WERI-Rb-1 (cell line): ENCODE results near the gene LSM7.

Source experiments
- DNase-seq: peaks from one replicate; pipeline ENCODE4 v3.0.0-alpha.2; 2020
- H3K27ac ChIP-seq: fragments of 250-450 bp; sonication (Bioruptor Pico); 2 replicates; pipeline ENCODE4 v1.5.1; 2020; ENCODE audit warnings: mild to moderate bottlenecking, moderate library complexity
- H3K27me3 ChIP-seq: fragments of 250-450 bp; sonication (Bioruptor Pico); 2 replicates; pipeline ENCODE4 v1.5.1; 2021; ENCODE audit warnings: mild to moderate bottlenecking, low read depth, moderate library complexity; ENCODE audit not compliant: insufficient read depth, severe bottlenecking
- H3K36me3 ChIP-seq: fragments of 250-450 bp; sonication (Bioruptor Pico); 2 replicates; pipeline ENCODE4 v1.5.1; 2020; ENCODE audit warnings: mild to moderate bottlenecking, moderate library complexity
- H3K4me3 ChIP-seq: 2 replicates; pipeline ENCODE4 v1.5.1; 2011; ENCODE audit warnings: low read depth, mild to moderate bottlenecking, control low read depth, low read length
- H3K9me3 ChIP-seq: fragments of 250-450 bp; sonication (Bioruptor Pico); 2 replicates; pipeline ENCODE4 v1.5.1; 2021; ENCODE audit warnings: mild to moderate bottlenecking, moderate library complexity; ENCODE audit not compliant: severe bottlenecking
- CTCF ChIP-seq: IDR thresholded peaks from 2 replicates; pipeline ENCODE4 v1.5.1; 2011; ENCODE audit warnings: low read depth, mild to moderate bottlenecking, control low read depth, inconsistent platforms, low read length

The LSM7 gene

DNA sequence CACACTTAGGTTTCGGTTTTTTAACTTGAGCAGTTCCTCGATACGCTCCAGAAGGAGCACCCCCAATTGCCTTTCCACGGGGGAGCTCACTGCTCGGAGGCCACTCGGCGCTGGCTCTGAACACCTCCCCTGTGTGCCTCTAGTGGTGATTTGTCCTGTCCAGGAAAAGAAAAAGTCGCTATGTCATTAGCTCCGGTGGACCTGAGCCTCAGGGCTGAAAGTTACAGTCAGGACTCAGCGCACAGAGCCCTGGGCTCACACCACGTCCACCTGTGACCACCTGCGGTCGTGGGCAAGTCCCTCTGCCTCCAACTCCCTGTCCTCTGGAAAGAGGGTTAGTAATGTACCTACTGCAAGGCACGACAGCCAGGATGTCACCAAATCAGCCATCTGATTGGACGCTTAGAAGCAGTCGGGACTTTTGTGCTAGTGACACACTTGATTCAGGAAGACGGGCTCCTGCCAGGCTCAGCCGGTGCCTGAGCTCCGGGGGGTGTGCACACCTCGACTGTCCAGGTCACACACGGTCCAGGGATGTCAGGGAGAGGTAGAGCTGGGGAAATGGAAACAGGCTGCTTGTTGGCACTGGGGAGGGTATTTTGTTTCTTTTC is 27.8 kb upstream of the LSM7 start:
- no peak overlapping the region for H3K27ac ChIP-seq
- DNase-seq: no peak
- H3K27me3 ChIP-seq: no peaks in the 10 kb centered on the region
- peak; percentile 16; the same call in 1 of the 2 replicates for TF ChIP-seq CTCF
- H3K9me3 ChIP-seq: no peaks in the 10 kb centered on the region
- H3K4me3 ChIP-seq: no peak overlapping the region
- H3K36me3 ChIP-seq: peaks cover 4% of the 10 kb centered on the region; the same call in 1 of the 2 replicates

GRCh38 chr19:2355168-2356035 is 27.0 kb upstream of the LSM7 start:
- H3K9me3 ChIP-seq: no peaks in the 10 kb centered on the region
- no peak for TF ChIP-seq CTCF
- no peaks in the 10 kb centered on the region for H3K27me3 ChIP-seq
- H3K36me3 ChIP-seq: peaks cover 8% of the 10 kb centered on the region
- H3K27ac ChIP-seq: no peak overlapping the region
- H3K4me3 ChIP-seq: no peak overlapping the region
- DNase-seq: no peak

DNA sequence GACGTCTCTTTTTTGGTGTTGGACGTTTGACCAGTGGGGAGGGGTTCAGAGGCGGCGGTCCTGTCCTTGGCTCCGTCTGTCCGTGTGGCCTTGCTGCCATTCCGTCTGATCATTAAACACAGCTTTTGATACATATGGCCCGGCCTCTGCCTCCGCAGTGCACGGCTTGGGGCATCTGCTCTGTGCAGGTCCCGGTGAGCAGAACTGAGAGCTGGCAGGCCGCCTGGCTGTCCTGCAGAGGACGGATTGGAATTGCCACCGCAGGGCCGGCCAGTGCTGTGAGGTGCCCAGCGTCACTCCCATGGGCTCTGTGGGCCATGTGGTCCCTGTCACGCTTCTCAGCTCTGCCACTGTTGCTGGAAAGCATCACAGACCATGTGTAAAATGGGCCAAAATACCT is 26.3 kb upstream of the LSM7 start:
- DNase-seq: no peak
- H3K27me3 ChIP-seq: no peaks in the 10 kb centered on the region
- peaks cover 8% of the 10 kb centered on the region for H3K36me3 ChIP-seq
- no peaks in the 10 kb centered on the region for H3K9me3 ChIP-seq
- no peak overlapping the region for H3K4me3 ChIP-seq
- H3K27ac ChIP-seq: no peak overlapping the region
- TF ChIP-seq CTCF: no peak

DNA sequence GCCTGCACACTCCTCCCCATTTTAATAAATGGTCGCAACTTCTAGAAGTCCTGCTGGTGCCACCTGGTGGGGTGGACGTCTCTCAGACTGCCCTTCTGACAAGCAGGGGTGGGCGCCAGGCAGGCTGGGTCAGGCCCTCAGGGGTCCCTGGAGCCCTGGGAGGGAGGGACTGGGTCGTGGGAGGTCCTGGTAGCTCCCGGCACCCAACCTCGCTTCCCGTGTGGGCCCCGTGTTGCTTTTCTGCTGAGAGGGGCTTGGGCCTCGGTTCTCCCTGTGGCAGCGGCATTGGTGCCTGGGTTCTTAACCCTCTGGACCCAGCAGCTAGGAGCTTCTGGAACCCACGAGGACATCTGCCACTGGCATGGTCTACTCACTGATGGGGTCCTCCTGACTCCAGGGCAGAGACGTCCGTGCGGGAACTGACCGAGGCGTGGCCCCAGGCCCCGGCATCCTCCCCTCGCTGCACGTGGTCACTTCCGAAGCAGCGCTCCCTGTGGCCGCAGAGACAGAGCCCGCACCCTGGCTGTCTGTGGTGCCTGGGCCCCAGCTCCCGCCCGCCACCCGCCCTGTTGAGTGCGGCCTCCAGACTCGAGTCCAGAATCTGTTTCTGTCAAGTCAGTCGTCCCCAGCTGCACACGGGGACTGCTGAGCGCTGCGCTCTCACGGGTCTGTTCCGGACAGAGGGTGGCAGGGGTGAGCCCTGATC is 25.7 kb upstream of the LSM7 start:
- TF ChIP-seq CTCF: no peak
- DNase-seq: no peak
- H3K36me3 ChIP-seq: peaks cover 8% of the 10 kb centered on the region
- H3K9me3 ChIP-seq: no peaks in the 10 kb centered on the region
- no peak overlapping the region for H3K27ac ChIP-seq
- H3K27me3 ChIP-seq: no peaks in the 10 kb centered on the region
- H3K4me3 ChIP-seq: no peak overlapping the region

- H3K36me3 ChIP-seq: peaks cover 8% of the 10 kb centered on the region
- no peak for TF ChIP-seq CTCF
These were observed 24.9 kb upstream of the LSM7 start for GRCh38 chr19:2353159-2353886.

More at GRCh38 chr19:2353159-2353886, 24.9 kb upstream of the LSM7 start:
- H3K27me3 ChIP-seq: no peaks in the 10 kb centered on the region
- DNase-seq: no peak
- H3K4me3 ChIP-seq: no peak overlapping the region
- H3K9me3 ChIP-seq: no peaks in the 10 kb centered on the region
- no peak overlapping the region for H3K27ac ChIP-seq
